ENCODE data around the gene MEIS2. TPM values are rescaled to one million over a fixed set of nuclear protein-coding genes. Genes with fewer than 3 reads are reported as not detected.
A peak's percentile ranks its signal among the peaks of the same experiment; 100 is the strongest.

The MEIS2 gene
- total RNA-seq, 4 donors from 2014 or later: 7.5 to 40.4 (median 21.2) TPM

- DNase-seq: no peak
- no peaks in the 10 kb centered on the region for H3K4me1 ChIP-seq
- H3K9me3 ChIP-seq: no peaks in the 10 kb centered on the region
- H3K4me3 ChIP-seq: no peak overlapping the region
- no peak overlapping the region for H3K27ac ChIP-seq
- no peaks in the 10 kb centered on the region for H3K27me3 ChIP-seq
- no peaks in the 10 kb centered on the region for H3K36me3 ChIP-seq
- TF ChIP-seq CTCF (IDR thresholded peaks at IDR 0.05): no peak
- no peak for TF ChIP-seq POLR2A (IDR thresholded peaks at IDR 0.05)
Measured at GRCh38 chr15:37072181-37072580, 28.2 kb downstream of the MEIS2 start.

GRCh38 chr15:37071134-37071533 is 29.2 kb downstream of the MEIS2 start:
- H3K36me3 ChIP-seq: no peaks in the 10 kb centered on the region
- H3K4me1 ChIP-seq: no peaks in the 10 kb centered on the region
- H3K9me3 ChIP-seq: no peaks in the 10 kb centered on the region
- no peaks in the 10 kb centered on the region for H3K27me3 ChIP-seq
- no peak overlapping the region for H3K27ac ChIP-seq
- no peak overlapping the region for H3K4me3 ChIP-seq
- TF ChIP-seq CTCF (IDR thresholded peaks at IDR 0.05) (no peak), POLR2A (IDR thresholded peaks at IDR 0.05) (no peak)
- DNase-seq: no peak

- DNase-seq: no peak
- Histone ChIP-seq H3K4me3 (no peak overlapping the region), H3K9me3 (no peaks in the 10 kb centered on the region), H3K36me3 (no peaks in the 10 kb centered on the region), H3K27ac (no peak overlapping the region), H3K4me1 (no peaks in the 10 kb centered on the region), H3K27me3 (no peaks in the 10 kb centered on the region)
- no peak for TF ChIP-seq POLR2A (IDR thresholded peaks at IDR 0.05)
Measured at GRCh38 chr15:37070686-37071085, 29.7 kb downstream of the MEIS2 start.

- H3K27me3 ChIP-seq: no peaks in the 10 kb centered on the region
- TF ChIP-seq POLR2A (IDR thresholded peaks at IDR 0.05) (no peak), CTCF (IDR thresholded peaks at IDR 0.05) (no peak)
- H3K4me1 ChIP-seq: no peaks in the 10 kb centered on the region
- H3K9me3 ChIP-seq: no peaks in the 10 kb centered on the region
- H3K4me3 ChIP-seq: no peak overlapping the region
- no peaks in the 10 kb centered on the region for H3K36me3 ChIP-seq
- DNase-seq: no peak
- no peak overlapping the region for H3K27ac ChIP-seq
Measured at GRCh38 chr15:37061996-37062395, 38.4 kb downstream of the MEIS2 start.

- TF ChIP-seq POLR2A (IDR thresholded peaks at IDR 0.05): no peak
- Histone ChIP-seq H3K4me3 (no peak overlapping the region), H3K27me3 (no peaks in the 10 kb centered on the region), H3K4me1 (no peaks in the 10 kb centered on the region), H3K27ac (no peak overlapping the region), H3K36me3 (no peaks in the 10 kb centered on the region), H3K9me3 (no peaks in the 10 kb centered on the region)
- no peak for DNase-seq
Measured at GRCh38 chr15:37059086-37059485, 41.3 kb downstream of the MEIS2 start.

- Histone ChIP-seq H3K27ac (no peak overlapping the region), H3K36me3 (no peaks in the 10 kb centered on the region), H3K4me1 (no peaks in the 10 kb centered on the region), H3K4me3 (no peak overlapping the region), H3K27me3 (no peaks in the 10 kb centered on the region), H3K9me3 (no peaks in the 10 kb centered on the region)
- no peak for TF ChIP-seq POLR2A (IDR thresholded peaks at IDR 0.05)
- no peak for TF ChIP-seq CTCF (IDR thresholded peaks at IDR 0.05)
- no peak for DNase-seq
Measured at GRCh38 chr15:37058316-37058985, 41.9 kb downstream of the MEIS2 start.

GRCh38 chr15:37057831-37058230 is 42.5 kb downstream of the MEIS2 start:
- no peak for DNase-seq
- H3K4me1 ChIP-seq: no peaks in the 10 kb centered on the region
- no peaks in the 10 kb centered on the region for H3K27me3 ChIP-seq
- no peak overlapping the region for H3K4me3 ChIP-seq
- H3K27ac ChIP-seq: peak overlapping the region in 1 of 4 donors; percentile 51
- TF ChIP-seq CTCF (IDR thresholded peaks at IDR 0.05) (no peak), POLR2A (IDR thresholded peaks at IDR 0.05) (no peak)
- H3K36me3 ChIP-seq: no peaks in the 10 kb centered on the region
- H3K9me3 ChIP-seq: no peaks in the 10 kb centered on the region

Data from Peyer's patch (tissue), 4 donors.